HEK293T (cell line): ENCODE data around the gene SOAT2.

Experiments used
- CTCF ChIA-PET: fragments of 350-600 bp; formaldehyde crosslinking; extraction: SDS; loops from one replicate; lab custom pipeline; 2021; ENCODE audit warnings: antibody characterized with exemption, inconsistent platforms; lab: Yijun Ruan, JAX
- POLR2A ChIA-PET: fragments of 350-600 bp; formaldehyde crosslinking; extraction: SDS; loops from one replicate; lab custom pipeline; 2020; ENCODE audit warnings: antibody characterized with exemption, inconsistent platforms; lab: Yijun Ruan, JAX
- DNase-seq: peaks from one replicate; pipeline ENCODE4 v3.0.0; 2012; ENCODE audit warnings: mixed read lengths; ENCODE audit errors: extremely low spot score
- ARNT ChIP-seq: fragments of 450-650 bp; IDR thresholded peaks from 2 replicates; pipeline ENCODE4 v1.6.1; 2017; ENCODE audit warnings: mild to moderate bottlenecking
- BHLHE40 ChIP-seq: fragments of 450-650 bp; IDR thresholded peaks from 2 replicates; pipeline ENCODE4 v1.6.1; 2016; ENCODE audit warnings: mild to moderate bottlenecking, moderate library complexity, borderline replicate concordance
- CTBP1 ChIP-seq: fragments of 450-650 bp; IDR thresholded peaks from 2 replicates; pipeline ENCODE4 v1.6.1; 2016; ENCODE audit warnings: borderline replicate concordance
- ELF4 ChIP-seq: fragments of 450-650 bp; IDR thresholded peaks from 2 replicates; pipeline ENCODE4 v1.6.1; 2017; ENCODE audit warnings: antibody characterized with exemption
- FOXA1 ChIP-seq: fragments of 450-650 bp; IDR thresholded peaks from 2 replicates; pipeline ENCODE4 v1.6.1; 2016; ENCODE audit warnings: mild to moderate bottlenecking
- FOXK2 ChIP-seq: fragments of 450-650 bp; IDR thresholded peaks from 2 replicates; pipeline ENCODE4 v1.6.1; 2016; ENCODE audit warnings: mild to moderate bottlenecking
- FOXM1 ChIP-seq: fragments of 450-650 bp; IDR thresholded peaks from 2 replicates; pipeline ENCODE4 v1.6.1; 2017; ENCODE audit warnings: mild to moderate bottlenecking, borderline replicate concordance
- HDGF ChIP-seq: fragments of 450-650 bp; IDR thresholded peaks from 2 replicates; pipeline ENCODE4 v1.6.1; 2017; ENCODE audit warnings: antibody characterized with exemption, borderline replicate concordance
- L3MBTL2 ChIP-seq: fragments of 450-650 bp; conservative IDR thresholded peaks from 2 replicates; pipeline ENCODE4 v1.6.1; 2016; ENCODE audit warnings: mild to moderate bottlenecking
- LEF1 ChIP-seq: fragments of 450-650 bp; IDR thresholded peaks from 2 replicates; pipeline ENCODE4 v1.6.1; 2017; ENCODE audit warnings: mild to moderate bottlenecking, borderline replicate concordance
- NFRKB ChIP-seq: fragments of 450-650 bp; IDR thresholded peaks from 2 replicates; pipeline ENCODE4 v1.6.1; 2016; ENCODE audit warnings: mild to moderate bottlenecking, moderate library complexity
- PKNOX1 ChIP-seq: fragments of 450-650 bp; IDR thresholded peaks from 2 replicates; pipeline ENCODE4 v1.6.1; 2016
- SP1 ChIP-seq: fragments of 450-650 bp; IDR thresholded peaks from 2 replicates; pipeline ENCODE4 v1.6.1; 2017
- SUZ12 ChIP-seq: fragments of 450-650 bp; IDR thresholded peaks from 2 replicates; pipeline ENCODE4 v1.6.1; 2016; ENCODE audit warnings: mild to moderate bottlenecking
- TARDBP ChIP-seq: fragments of 450-650 bp; IDR thresholded peaks from 2 replicates; pipeline ENCODE4 v1.6.1; 2016
- ZNF384 ChIP-seq: fragments of 450-650 bp; IDR thresholded peaks from 2 replicates; pipeline ENCODE4 v1.6.1; 2016

Gene SOAT2

GRCh38 chr12:53147653-53148052 lies 44.4 kb downstream of the SOAT2 start:
- DNase-seq = no peak
- TF ChIP-seq HDGF (no peak), ARNT (no peak), SUZ12 (no peak), CTBP1 (no peak)
- ChIA-PET CTCF (no interaction called here), POLR2A (no interaction called here)

- TF ChIP-seq PKNOX1 = no peak
- TF ChIP-seq FOXM1 = no peak
- TF ChIP-seq FOXK2 = no peak
- TF ChIP-seq LEF1 = no peak
- TF ChIP-seq CTBP1 = no peak
- TF ChIP-seq BHLHE40 = no peak
- TF ChIP-seq L3MBTL2 = no peak
- no peak for TF ChIP-seq SP1
- TF ChIP-seq NFRKB = no peak
- no peak for TF ChIP-seq ZNF384
- no peak for TF ChIP-seq TARDBP
- no peak for TF ChIP-seq ELF4
- TF ChIP-seq SUZ12 = no peak
- DNase-seq = no peak
- ChIA-PET CTCF (interaction anchor here (1.2 kb wide), 1 partner anchor 9 kb away, joined by 4 read pairs; no protein-coding TSS in a partner anchor), POLR2A (no interaction called here)
These were observed 47.8 kb downstream of the SOAT2 start for GRCh38 chr12:53151039-53151438.

- DNase-seq = no peak
- ChIA-PET POLR2A (no interaction called here), CTCF (no interaction called here)
- TF ChIP-seq CTBP1 = no peak
- no peak for TF ChIP-seq SUZ12
- no peak for TF ChIP-seq TARDBP
- TF ChIP-seq ELF4 = no peak
- no peak for TF ChIP-seq FOXK2
These were observed 49.1 kb downstream of the SOAT2 start for GRCh38 chr12:53152390-53152789.

- POLR2A ChIA-PET = interaction anchor here (0.7 to 3.7 kb wide), 10 partner anchors 12 to 266 kb away, joined by 3 to 27 read pairs (median 4); partner anchors contain the start of genes CSAD, PFDN5, SPRYD3 and ZNF740
- CTCF ChIA-PET = interaction anchor here (0.6 to 3.5 kb wide), 23 partner anchors 9 to 361 kb away, joined by 3 to 21 read pairs (median 4); partner anchors contain the start of genes AAAS, MYG1 and SOAT2
- peak; percentile 94 for DNase-seq
- no peak for TF ChIP-seq BHLHE40
These were observed 56.0 kb downstream of the SOAT2 start for GRCh38 chr12:53159195-53159839.

- DNase-seq = no peak
- ChIA-PET CTCF (interaction anchor here (0.7 to 3.5 kb wide), 18 partner anchors 9 to 161 kb away, joined by 3 to 21 read pairs (median 6); partner anchors contain the start of genes AAAS and MYG1), POLR2A (interaction anchor here (0.7 to 3.7 kb wide), 7 partner anchors 11 to 161 kb away, joined by 3 to 27 read pairs (median 5); partner anchors contain the start of genes CSAD, PFDN5 and ZNF740)
- no peak for TF ChIP-seq L3MBTL2
- TF ChIP-seq SUZ12 = no peak
- no peak for TF ChIP-seq ZNF384
- TF ChIP-seq TARDBP = no peak
- no peak for TF ChIP-seq FOXM1
- TF ChIP-seq FOXA1 = no peak
- no peak for TF ChIP-seq ELF4
- TF ChIP-seq HDGF = no peak
- no peak for TF ChIP-seq CTBP1
- TF ChIP-seq PKNOX1 = no peak
- TF ChIP-seq SP1 = no peak
- no peak for TF ChIP-seq BHLHE40
These were observed 56.7 kb downstream of the SOAT2 start for GRCh38 chr12:53160000-53160399.

GRCh38 chr12:53160673-53161072 lies 57.4 kb downstream of the SOAT2 start:
- DNase-seq = no peak
- TF ChIP-seq FOXA1 (no peak), FOXK2 (no peak), TARDBP (no peak), PKNOX1 (no peak), BHLHE40 (no peak), SP1 (no peak), ARNT (no peak), HDGF (no peak)
- ChIA-PET POLR2A (interaction anchor here (1.2 to 3.7 kb wide), 5 partner anchors 20 to 160 kb away, joined by 3 to 27 read pairs (median 6); partner anchors contain the start of genes CSAD, PFDN5 and ZNF740), CTCF (interaction anchor here (0.9 to 3.5 kb wide), 9 partner anchors 12 to 161 kb away, joined by 3 to 21 read pairs (median 8); partner anchors contain the start of gene AAAS)
